HS-5 (cell line): ENCODE data around the gene ELFN1.

Experiments used
- DNase-seq: peaks from one replicate; pipeline ENCODE4 v3.0.0-alpha.2; 2012; ENCODE audit warnings: low read depth

ELFN1 gene

GRCh38 chr7:1794888-1795542, 124.9 kb downstream of the ELFN1 start:
- DNase-seq: no peak
